EH (cell line): ENCODE measurements around the gene PROX1.

Source experiments
- DNase-seq: peaks from one replicate; pipeline ENCODE4 v3.0.0-alpha.2; 2015; ENCODE audit warnings: low read depth

The PROX1 gene

GRCh38 chr1:213980906-213981305 is 6.9 kb upstream of the PROX1 start:
- no peak for DNase-seq

- DNase-seq = no peak
Observed at GRCh38 chr1:213982289-213982671, 5.5 kb upstream of the PROX1 start.

GRCh38 chr1:213982672-213983492 is 4.9 kb upstream of the PROX1 start:
- no peak for DNase-seq

GRCh38 chr1:213983493-213984386 is 4.0 kb upstream of the PROX1 start:
- no peak for DNase-seq

- no peak for DNase-seq
Observed at GRCh38 chr1:213984387-213985208, 3.2 kb upstream of the PROX1 start.

- no peak for DNase-seq
Observed at GRCh38 chr1:213985209-213986019, 2.4 kb upstream of the PROX1 start.

GRCh38 chr1:213986020-213986924 is 1.5 kb upstream of the PROX1 start:
- no peak for DNase-seq

GRCh38 chr1:213986925-213987250 is 885 bp upstream of the PROX1 start:
- DNase-seq = no peak

- DNase-seq = no peak
Observed at GRCh38 chr1:213987422-213987926, 299 bp upstream of the PROX1 start.

GRCh38 chr1:213988507-213989001 is 781 bp downstream of the PROX1 start:
- DNase-seq = peak; percentile 41

- DNase-seq = peak; percentile 7
Observed at GRCh38 chr1:213989002-213989855, 1.5 kb downstream of the PROX1 start.

GRCh38 chr1:213993929-213994328 is 6.2 kb downstream of the PROX1 start:
- no peak for DNase-seq

- DNase-seq = no peak
Observed at GRCh38 chr1:213994888-213995287, 7.1 kb downstream of the PROX1 start.

GRCh38 chr1:213995603-213996002 is 7.8 kb downstream of the PROX1 start:
- DNase-seq = no peak

- DNase-seq = no peak
Observed at GRCh38 chr1:213996320-213997037, 8.7 kb downstream of the PROX1 start.

GRCh38 chr1:213997038-213997771 is 9.4 kb downstream of the PROX1 start:
- no peak for DNase-seq

GRCh38 chr1:213997772-213998107 is 10.0 kb downstream of the PROX1 start:
- DNase-seq = no peak

GRCh38 chr1:213998785-213999184 is 11.0 kb downstream of the PROX1 start:
- DNase-seq = no peak
